Measurements from ENCODE around the gene OR2A7.
"Not testable (repeated sequence)": the region's sequence is repeated elsewhere in the genome, so short reads cannot be mapped to it uniquely, and the experiment has no call there.

Gene OR2A7

DNA sequence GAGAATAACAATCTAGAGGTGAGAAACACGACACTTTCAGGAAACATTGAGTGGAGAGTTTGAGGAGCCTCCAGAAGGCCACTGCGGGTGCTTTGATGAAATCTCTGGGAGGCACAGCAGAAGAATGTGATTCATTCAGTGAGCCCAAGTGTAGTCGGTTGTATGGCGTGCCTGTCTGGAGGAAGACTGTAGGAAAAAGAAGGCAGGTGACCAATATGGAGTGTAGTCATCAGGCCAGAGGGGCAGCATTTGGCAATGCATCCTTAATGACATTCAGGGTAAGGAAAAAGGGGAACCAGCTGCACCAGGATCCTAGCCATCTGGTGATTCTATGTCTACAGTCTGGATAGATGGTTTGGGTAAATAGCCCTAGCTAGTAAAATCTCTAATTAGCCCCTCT lies 12.3 kb downstream of the OR2A7 start:
- DNase-seq, result not testable (repeated sequence)

DNA sequence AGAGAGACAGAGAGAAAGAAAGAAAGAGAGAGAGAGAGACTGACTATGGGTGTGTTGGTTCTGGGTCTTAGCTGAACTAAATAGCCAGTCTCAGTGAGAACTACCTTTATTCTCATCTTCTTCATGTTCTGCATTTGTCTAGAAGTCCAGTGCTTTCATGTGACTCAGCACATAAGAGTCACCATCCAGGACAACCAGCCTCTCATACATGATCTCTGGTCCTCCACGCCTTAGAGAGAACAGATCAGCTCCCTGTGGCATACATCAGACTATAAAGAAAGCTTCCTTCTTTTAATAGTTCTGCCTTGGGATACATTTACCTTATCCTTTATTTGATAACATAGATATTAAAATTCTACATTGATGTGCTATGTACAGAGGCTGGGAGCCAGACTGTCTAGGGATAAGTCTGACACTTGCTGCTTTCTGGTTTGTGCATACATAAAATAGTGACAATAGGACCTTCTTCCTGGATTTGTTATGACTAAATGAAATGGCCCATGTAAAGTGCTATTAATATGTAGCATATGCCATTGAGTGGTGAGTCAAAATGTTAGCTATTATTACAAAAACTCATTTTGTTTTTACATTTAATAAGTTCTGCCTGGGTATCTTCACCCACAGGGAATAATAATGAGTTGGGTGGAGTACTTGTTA lies 16.8 kb downstream of the OR2A7 start:
- DNase-seq, result not testable (repeated sequence)

DNA sequence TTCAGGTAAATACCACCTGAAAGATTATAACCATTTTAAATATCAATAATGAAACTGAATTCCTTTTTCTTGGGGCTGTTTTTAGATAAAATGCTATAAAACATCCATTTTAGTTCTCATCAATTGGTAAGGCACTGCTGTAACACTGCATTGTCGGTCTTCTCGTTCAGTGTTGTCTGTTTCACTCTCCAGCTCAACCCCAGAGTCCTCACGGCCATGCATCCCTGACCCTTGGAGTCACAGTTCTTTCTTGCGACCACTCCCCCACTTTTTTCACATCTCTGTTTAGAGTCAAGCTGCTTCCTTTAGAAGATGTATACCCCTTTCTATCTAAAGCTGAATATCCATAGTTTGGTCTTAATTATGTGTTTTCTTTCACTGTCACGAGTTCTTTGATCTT lies 17.6 kb downstream of the OR2A7 start:
- not testable (repeated sequence) for DNase-seq

DNA sequence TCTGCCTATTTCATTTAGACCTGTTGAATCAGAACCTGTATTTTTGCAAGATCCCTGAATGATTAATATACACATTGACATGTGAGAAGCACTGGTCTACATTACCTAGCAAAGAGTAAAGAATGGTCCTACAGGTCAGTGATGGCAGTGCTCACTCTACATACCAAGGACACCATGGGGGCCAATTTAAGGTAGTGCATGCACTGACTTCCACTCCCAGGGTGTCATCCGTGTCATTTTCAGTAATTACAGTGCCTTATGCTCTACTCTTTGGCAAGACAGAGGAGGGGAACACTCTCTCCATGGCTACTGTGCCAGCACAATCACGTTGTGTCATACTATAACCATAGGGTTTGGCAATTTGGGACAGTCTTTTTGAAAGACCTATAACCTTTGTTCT lies 19.2 kb downstream of the OR2A7 start:
- not testable (repeated sequence) for DNase-seq

DNA sequence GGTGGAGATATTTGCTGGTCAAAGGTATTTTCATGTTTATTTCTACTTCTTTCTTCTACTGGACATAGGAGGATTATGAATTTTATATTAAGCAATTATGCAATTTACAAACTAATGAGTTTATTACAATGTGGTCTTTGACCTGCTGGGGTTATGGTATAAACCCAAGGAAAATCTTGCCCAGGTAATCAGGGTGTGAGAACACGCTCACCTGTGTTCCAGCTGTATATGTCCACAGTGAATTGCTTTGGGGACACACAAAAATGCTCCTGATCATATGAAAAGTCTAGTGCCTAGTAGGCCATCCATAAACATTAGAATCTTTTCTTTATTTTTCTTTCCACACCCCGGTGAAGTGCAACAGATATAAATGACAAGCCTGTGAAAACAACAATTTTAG lies 25.2 kb downstream of the OR2A7 start, which contains the start of gene OR2A42:
TSS of gene OR2A42 (minus strand) at position 241 of the 400 bp plus-strand sequence. CDS start 6,762 bp downstream, outside the sequence.
- DNase-seq, result not testable (repeated sequence)

DNA sequence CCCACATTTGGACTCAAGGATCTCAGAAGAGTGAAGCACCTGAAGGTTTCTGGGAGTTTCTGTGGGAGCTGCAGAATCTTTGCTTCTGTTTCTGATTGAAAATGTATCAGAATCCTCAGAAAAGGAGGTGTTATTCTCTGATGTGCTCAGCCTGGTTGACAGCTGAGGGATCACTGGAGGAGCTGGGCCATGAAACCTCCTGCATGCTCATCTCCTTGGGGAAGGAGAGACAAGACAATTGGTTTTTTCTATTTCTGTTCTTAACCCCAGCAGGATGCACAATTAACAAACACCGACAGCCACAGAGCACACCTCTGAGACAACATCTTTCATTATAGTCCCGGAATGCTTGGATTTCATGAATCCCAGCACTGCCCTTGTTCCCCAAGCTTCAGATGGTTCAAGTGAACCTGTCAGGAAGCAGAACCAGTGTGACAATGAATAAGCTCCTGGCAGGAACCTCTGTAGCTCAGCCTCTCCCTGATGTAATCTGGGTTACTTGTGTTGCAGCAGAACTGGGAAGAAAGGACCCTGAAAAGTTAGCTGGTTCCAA lies 26.0 kb downstream of the OR2A7 start:
- DNase-seq, result not testable (repeated sequence)

DNA sequence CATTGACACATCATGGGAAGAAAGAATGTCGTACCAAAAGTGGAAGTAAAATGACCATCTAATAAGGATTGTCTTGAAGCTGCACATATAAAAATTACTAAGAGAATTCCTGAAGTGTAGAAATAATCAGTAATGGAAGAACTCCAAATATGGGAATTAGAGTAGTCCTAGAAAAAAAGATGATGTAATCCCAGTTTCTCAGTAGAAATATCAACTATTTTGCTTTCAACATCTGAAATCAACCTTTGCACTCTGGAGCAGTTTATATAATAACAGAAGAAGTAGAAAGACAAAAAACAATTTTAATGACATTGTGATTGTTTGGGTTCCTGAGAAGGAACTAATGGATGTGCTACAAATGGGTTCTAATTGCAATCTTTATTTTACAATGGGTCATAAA lies 31.6 kb downstream of the OR2A7 start:
- DNase-seq, result not testable (repeated sequence)

DNA sequence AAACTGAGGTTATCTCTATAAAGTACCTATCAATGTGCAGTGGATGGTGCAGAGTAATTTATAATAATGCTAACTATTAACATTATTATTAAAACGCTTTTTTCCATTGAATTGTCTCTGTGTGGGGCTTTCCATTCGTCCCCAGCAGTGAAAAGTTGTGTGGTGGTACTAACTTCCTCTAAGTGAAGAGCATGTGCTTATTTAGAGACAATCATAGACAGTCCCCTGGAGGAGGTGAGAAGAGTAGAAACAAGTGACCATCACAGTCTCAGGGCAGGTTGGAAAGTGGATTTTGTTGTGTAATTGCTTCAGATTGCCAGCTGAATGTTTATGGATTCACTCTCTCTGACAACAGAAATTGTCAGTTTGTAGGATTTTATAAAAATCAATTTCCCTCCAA lies 33.6 kb downstream of the OR2A7 start:
- DNase-seq, result not testable (repeated sequence)

DNA sequence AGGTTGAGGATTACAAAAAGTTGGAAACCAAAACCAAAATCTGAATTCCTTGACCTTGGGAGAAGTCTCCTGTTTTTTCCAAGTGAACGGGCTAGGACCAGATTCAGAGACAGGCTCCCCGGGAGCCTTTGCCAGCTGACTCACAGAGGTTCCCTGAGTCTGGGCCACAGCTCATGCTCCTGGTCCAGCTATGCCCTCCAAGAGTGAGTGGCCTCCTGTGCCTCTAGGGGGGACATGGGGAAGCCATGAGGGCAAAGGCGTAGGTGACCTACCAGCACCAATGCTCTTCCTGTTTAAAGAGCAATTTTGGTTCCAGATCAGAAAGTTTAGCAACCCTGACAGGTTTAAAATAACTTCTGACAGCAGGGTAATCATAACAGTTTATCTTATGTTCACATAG lies 35.8 kb downstream of the OR2A7 start:
- DNase-seq, result not testable (repeated sequence)

DNA sequence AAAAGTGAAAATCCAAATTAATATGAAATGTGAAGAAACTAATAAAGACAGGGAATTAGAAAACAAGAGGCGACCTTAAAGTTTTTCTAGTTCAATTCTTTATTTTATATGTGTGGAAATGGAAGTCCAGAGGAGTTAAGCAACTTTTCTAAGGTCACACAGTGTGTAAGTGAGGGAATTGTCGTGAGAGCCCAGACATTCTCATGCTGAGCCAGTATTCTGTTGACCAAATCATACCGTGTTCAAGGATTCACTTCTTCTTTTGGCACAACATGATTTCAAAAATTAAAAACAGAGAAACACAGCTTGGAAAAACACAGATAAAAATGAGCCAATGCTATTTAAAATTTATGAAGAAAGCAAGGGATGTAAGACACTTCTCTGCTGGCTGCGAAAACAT lies 37.7 kb downstream of the OR2A7 start:
- DNase-seq, result not testable (repeated sequence)

DNA sequence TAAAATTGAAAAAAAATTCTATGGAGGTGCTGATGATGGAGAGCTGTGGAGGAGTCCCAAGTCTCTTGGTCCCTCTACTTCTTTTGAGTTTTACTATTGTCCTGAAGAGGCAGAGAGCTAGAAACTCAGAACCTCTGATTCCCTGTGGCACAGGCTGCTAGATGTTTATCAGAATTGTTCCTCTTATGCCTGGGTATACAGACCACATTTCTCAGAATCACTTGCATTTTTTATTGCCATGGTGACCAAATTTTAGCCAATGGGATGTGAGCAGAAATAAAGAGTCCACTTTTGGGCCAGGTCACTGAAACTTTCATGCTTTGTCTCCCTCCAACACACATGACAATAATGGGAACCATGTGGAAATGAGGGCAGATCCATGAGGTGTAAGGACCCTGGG lies 40.9 kb downstream of the OR2A7 start:
- DNase-seq, result not testable (repeated sequence)

DNA sequence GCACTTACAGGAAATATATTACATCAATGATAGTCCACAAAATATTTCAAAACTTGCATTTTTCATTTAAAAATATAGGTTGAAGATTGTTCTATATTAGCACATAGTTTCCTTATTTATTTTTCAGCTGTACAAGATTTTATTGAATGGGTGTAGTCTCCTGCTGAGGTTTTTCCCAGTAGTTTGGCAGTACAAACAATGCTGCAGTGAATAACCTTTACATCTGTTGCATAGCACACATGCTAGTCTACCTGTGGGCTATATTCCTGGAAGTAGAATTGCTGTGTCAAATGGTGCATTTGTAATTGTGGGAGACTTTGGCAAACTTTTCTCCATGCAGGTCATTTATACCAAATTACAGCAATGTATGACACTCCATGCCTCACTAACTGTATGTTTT lies 44.1 kb downstream of the OR2A7 start:
- DNase-seq, result not testable (repeated sequence)

DNA sequence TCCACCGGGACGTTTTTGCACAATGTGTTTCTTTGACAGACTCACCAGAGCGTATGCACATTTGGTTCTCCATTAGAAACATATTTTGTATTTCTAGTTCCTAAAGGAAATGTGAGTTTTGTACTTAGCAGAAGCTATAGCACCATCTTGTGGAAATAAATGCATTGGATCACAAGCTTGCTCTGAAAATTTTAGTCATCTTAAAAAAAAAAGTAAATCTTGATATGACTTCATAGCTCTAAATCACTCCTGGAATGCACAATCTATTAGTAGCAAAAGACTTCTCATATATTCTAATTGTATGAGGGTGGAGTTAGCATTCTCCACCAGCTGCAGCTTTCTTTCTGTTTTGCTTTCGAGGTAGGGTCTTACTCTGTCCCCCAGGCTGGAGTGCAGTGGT lies 45.4 kb downstream of the OR2A7 start:
- not testable (repeated sequence) for DNase-seq

DNA sequence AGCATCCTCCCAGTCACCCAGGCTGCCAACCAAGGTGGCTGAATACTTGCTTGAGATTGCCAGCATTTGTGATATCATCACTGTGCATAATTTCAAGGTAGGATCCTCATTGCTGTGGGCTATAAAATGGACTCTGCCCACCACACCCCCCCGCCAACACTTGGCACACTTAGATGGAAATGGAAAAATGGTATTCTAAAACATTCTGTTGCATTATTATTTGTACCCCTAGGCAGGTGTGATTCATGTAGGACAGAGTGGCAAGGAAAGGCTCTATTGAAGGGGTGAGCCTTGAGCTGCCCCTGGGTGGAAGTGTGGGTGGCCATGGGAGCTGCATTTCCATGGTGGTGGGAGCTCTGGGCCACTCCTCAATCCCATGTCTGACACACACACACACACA lies 46.0 kb downstream of the OR2A7 start:
- DNase-seq, result not testable (repeated sequence)

DNA sequence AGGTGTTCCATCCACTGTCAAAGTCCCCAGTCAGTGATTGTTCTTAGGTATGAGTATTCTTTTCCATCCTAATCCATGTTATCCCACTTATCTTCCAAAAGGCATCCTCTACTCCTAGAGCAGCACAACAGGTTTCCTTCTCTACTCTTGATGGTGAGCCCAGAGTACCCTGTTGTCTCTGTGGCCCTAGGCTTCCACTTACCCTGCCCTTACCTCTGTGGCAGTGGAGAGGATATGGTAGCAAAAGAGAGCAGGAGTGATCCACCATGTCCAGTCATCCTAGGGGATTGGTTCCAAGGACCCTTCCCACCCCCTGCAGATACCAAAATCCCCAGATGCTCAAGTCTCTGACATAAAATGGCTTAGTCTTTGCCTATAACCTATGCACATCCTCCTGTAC lies 47.4 kb downstream of the OR2A7 start:
- not testable (repeated sequence) for DNase-seq

All from CD4-positive, alpha-beta T cell treated with Interleukin-4 for 4 hours (primary cell).